T-helper 2 cell treated with Interferon-gamma antibody and Interleukin-4, amounts not matched to agents 100 ng/mL and 5 ng/mL, for 36 hours (primary cell): ENCODE measurements around the gene HARS1. TPM values are rescaled to one million over a fixed set of nuclear protein-coding genes. Genes with fewer than 3 reads are reported as not detected.
"Not testable (repeated sequence)": the region's sequence is repeated elsewhere in the genome, so short reads cannot be mapped to it uniquely, and the experiment has no call there.

Experiments
- intact Hi-C: fragments of 100-400 bp; cut with micrococcal nuclease; formaldehyde crosslinking; loops from one replicate; pipeline ENCODE4 v1.15.1; 2023
- total RNA-seq: library from RNA; stranded (reverse); gene quantifications from 2 replicates; pipeline ENCODE4 v1.2.3, GENCODE V29; 2022

Gene HARS1
- total RNA-seq, 1 donor from 2014 or later: 83.4 TPM

- intact Hi-C loops: no loop called here
Measured at GRCh38 chr5:140678993-140679392, 12.2 kb downstream of the HARS1 start.

GRCh38 chr5:140677947-140678346, 13.2 kb downstream of the HARS1 start:
- intact Hi-C loops: no loop called here

- intact Hi-C loops: no loop called here
Measured at GRCh38 chr5:140674629-140675028, 16.5 kb downstream of the HARS1 start.

GRCh38 chr5:140674211-140674610, 17.0 kb downstream of the HARS1 start:
- intact Hi-C loops: no loop called here

- intact Hi-C loops: no loop called here
Measured at GRCh38 chr5:140673187-140673976, 17.8 kb downstream of the HARS1 start, which contains the start of gene DND1. Gene DND1 (minus strand): TSS chr5:140673576. CDS start chr5:140673542, 34 bp downstream.

- intact Hi-C loops: no loop called here
Measured at GRCh38 chr5:140672455-140673186, 18.5 kb downstream of the HARS1 start.

GRCh38 chr5:140671472-140672125, 19.6 kb downstream of the HARS1 start:
- intact Hi-C loops: no loop called here

GRCh38 chr5:140671035-140671434, 20.1 kb downstream of the HARS1 start:
- intact Hi-C loops: not testable (repeated sequence)

- intact Hi-C loops: loop anchor here (1.0 kb wide), 7 partner anchors 17 to 263 kb away; partner anchors contain the start of genes ANKHD1, APBB3, HARS1 and HARS2
Measured at GRCh38 chr5:140664359-140665119, 26.6 kb downstream of the HARS1 start, which contains the start of gene WDR55. Gene WDR55 (plus strand): TSS chr5:140664904. CDS start chr5:140664913, 9 bp downstream.

GRCh38 chr5:140664030-140664358, 27.2 kb downstream of the HARS1 start:
- intact Hi-C loops: loop anchor here (1.0 kb wide), 7 partner anchors 17 to 263 kb away; partner anchors contain the start of genes ANKHD1, APBB3, HARS1 and HARS2

GRCh38 chr5:140660371-140660770, 30.8 kb downstream of the HARS1 start:
- intact Hi-C loops: not testable (repeated sequence)

- intact Hi-C loops: no loop called here
Measured at GRCh38 chr5:140658870-140659269, 32.3 kb downstream of the HARS1 start.

- intact Hi-C loops: loop anchor here (1.0 to 2.0 kb wide), 8 partner anchors 8 to 674 kb away; partner anchors contain the start of genes APBB3, HARS1, HARS2 and SLC35A4
Measured at GRCh38 chr5:140647042-140647419, 44.1 kb downstream of the HARS1 start.

- intact Hi-C loops: no loop called here
Measured at GRCh38 chr5:140642718-140643117, 48.5 kb downstream of the HARS1 start.

- intact Hi-C loops: no loop called here
Measured at GRCh38 chr5:140641716-140642115, 49.5 kb downstream of the HARS1 start.

- intact Hi-C loops: loop anchor here (1.0 to 5.0 kb wide), 11 partner anchors 8 to 397 kb away; partner anchors contain the start of genes ANKHD1, APBB3, HARS1 and HARS2
Measured at GRCh38 chr5:140639148-140639981, 51.8 kb downstream of the HARS1 start, which contains the start of gene TMCO6. Gene TMCO6 (plus strand): TSS chr5:140639451. CDS start chr5:140639528, 77 bp downstream.

GRCh38 chr5:140638898-140639147, 52.3 kb downstream of the HARS1 start:
- intact Hi-C loops: loop anchor here (1.0 to 5.0 kb wide), 11 partner anchors 8 to 397 kb away; partner anchors contain the start of genes ANKHD1, APBB3, HARS1 and HARS2

GRCh38 chr5:140637371-140638100, 53.6 kb downstream of the HARS1 start:
- intact Hi-C loops: loop anchor here (2.0 to 5.0 kb wide), 4 partner anchors 63 to 395 kb away; partner anchors contain the start of genes PFDN1, SLC4A9 and ZMAT2
